Activated CD8-positive, alpha-beta memory T cell treated with anti-CD3 and anti-CD28 coated beads for 36 hours (primary cell): ENCODE measurements around the gene MOB3C. TPM values are rescaled to one million over a fixed set of nuclear protein-coding genes. Genes with fewer than 3 reads are reported as not detected.
"Not testable (repeated sequence)": the region's sequence is repeated elsewhere in the genome, so short reads cannot be mapped to it uniquely, and the experiment has no call there.

ENCODE experiments used
- CTCF ChIA-PET: fragments of 350-600 bp; sonication (Branson Sonifier 250); formaldehyde crosslinking; loops from one replicate; lab custom pipeline; 2021; ENCODE audit warnings: antibody characterized with exemption; lab: Charles Lee
- POLR2A ChIA-PET: fragments of 350-600 bp; sonication (Branson Sonifier 250); formaldehyde crosslinking; loops from one replicate; lab custom pipeline; 2021; ENCODE audit warnings: antibody characterized with exemption; lab: Charles Lee
- total RNA-seq, 2 experiments: library from RNA; stranded (reverse); gene quantifications; one replicate each; pipeline ENCODE4 v1.2.3, GENCODE V29; 2021

Gene MOB3C
- 1 to 10 TPM; 7.6 to 7.7 TPM for total RNA-seq

DNA sequence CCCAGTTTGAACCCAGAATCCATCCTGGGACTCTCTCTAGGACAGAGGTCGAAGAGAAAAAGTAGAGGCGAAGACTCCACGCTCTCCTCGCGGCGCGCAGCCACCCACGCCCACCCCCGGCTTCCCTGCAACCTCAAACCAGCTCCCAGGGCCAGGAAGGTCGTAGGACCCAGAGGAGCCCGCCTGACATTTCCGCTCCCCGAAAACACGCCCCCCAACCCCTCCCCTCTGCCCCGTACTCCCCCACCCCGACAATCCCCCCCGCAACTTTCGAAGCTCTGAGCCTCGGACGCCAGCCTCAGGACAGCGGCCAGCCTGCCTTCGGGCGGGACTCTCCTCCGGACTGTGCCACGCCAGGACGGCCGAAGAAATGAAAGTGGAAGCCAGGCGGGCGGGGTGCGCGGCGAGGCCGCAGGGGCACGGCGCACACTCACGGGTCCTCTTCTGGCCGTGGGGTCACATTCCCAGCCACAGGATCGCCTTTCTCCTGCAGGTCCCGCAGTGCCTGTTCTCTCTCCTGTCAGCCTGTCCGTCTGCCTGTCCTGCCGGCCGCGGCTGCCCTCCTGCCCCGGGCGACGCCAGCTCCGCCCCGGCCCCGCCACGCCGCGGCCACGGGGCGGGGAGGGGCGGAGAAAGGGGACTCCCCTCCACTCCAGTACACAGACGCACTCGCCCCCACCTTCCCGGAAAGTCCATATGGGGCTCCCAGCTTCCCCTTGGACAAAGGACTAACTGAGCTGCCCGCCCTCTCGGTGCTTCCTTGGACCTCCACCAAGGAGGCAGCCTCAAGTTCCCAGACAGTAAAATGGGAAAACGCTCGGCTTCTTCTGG is at the start of gene MOB3C:
TSS of gene MOB3C (minus strand) at position 535 of the 831 bp plus-strand sequence. CDS start 3,490 bp downstream, outside the sequence.
- ChIA-PET CTCF (interaction anchor here (0.8 to 1.5 kb wide), 3 partner anchors 11 to 89 kb away, joined by 3 to 4 read pairs (median 3); partner anchors contain the start of gene ATPAF1), POLR2A (interaction anchor here (0.6 to 3.4 kb wide), 7 partner anchors 8 to 60 kb away, joined by 3 to 18 read pairs (median 5); partner anchors contain the start of gene MKNK1)

DNA sequence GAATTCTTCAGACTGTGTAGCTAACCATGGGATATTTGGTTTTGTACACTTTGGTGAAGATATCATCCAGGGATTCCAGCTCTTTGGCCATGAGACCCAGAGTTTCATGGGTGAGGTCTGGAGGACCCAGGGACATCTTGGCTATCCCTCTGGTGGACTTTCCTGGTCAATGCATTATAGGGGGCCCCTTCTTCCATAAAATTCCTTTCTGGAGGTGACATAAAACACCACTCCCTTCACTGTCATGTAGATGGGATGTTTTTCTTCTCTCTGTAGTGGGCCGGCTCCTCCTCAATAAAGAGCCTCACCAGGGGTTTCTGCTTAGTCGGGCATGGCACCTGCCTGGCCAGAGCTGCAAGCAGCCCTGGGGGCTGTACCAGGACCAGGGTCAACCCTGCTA is 49.4 kb upstream of the MOB3C start:
- POLR2A ChIA-PET, result interaction anchor here (0.6 kb wide), 1 partner anchor 54 kb away, joined by 5 read pairs; no protein-coding TSS in a partner anchor
- CTCF ChIA-PET, result no interaction called here

DNA sequence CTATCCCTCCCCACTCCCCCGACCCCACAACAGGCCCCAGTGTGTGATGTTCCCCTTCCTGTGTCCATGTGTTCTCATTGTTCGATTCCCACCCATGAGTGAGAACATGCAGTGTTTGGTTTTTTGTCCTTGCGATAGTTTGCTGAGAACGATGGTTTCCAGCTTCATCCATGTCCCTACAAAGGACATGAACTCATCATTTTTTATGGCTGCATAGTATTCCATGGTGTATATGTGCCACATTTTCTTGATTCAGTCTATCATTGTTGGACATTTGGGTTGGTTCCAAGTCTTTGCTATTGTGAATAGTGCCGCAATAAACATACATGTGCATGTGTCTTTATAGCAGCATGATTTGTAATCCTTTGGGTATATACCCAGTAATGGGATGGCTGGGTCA is 46.3 kb upstream of the MOB3C start:
- POLR2A ChIA-PET, result not testable (repeated sequence)

DNA sequence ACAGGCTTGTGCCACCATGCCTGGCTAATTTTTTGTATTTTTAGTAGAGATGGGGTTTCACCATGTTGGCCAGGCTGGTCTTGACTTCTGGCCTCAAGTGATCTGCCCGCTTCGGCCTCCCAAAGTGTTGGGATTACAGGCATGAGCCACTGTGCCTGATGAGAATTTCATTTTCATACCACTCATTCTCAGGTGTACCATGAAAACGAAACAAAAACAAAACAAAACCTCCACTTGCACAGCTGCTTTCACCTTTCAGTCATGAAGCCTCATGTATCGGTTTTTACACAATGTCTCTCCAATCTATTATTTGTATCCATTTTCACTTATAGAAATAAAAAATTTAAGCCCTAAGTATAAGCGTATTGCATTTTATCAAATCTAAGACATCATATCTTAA is 43.5 kb upstream of the MOB3C start:
- CTCF ChIA-PET, result not testable (repeated sequence)

More for the DNA sequence above, 46.3 kb upstream of the MOB3C start:
- CTCF ChIA-PET, result not testable (repeated sequence)

DNA sequence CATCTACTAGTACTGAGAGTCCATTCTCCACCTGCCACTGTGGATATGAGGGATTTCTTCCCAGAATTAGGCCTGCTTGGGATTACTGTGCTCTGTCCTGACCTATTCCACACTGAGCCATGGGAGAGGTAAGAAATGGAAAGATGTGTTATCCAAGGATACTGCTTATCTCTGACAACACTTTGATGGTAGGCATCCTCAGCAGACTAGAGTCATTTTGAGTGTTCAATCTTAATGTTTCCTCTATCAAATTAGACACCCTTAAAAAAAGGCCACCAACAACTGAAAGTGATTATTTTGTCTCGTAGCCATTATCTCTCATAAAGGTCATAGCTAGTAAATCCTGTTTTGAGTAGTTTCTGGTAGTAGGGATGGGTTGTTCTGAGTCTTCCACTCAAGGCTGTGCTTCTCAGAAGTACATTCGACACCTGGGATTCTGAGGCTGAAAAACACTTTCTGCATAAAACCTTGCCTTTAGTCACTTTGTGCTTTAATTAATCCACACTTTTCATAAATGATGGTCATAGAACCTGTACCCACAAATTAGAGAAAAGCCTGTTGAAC is 42.8 kb upstream of the MOB3C start:
- POLR2A ChIA-PET, result no interaction called here

More for the DNA sequence above, 43.5 kb upstream of the MOB3C start:
- POLR2A ChIA-PET, result not testable (repeated sequence)

DNA sequence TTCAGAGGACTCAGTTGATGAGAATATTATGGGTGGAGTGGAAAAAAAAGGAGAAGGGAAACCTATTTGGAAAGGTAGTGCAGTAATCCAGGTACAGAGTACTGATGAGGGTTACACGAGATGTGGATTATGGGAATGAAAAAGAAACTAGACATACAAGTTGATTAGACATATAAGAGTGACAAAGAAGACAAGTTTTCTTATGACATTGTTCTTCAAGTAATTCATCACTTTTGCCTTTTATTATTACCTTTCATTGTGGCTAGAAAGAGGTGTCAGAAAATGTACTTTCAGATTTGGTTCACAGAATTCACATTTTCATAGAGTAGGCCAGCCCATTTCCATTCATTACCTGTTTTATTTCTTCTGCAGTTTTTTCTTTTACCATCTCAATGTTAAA is 41.2 kb upstream of the MOB3C start:
- ChIA-PET CTCF (no interaction called here), POLR2A (no interaction called here)

More for the DNA sequence above, 42.8 kb upstream of the MOB3C start:
- CTCF ChIA-PET, result no interaction called here

DNA sequence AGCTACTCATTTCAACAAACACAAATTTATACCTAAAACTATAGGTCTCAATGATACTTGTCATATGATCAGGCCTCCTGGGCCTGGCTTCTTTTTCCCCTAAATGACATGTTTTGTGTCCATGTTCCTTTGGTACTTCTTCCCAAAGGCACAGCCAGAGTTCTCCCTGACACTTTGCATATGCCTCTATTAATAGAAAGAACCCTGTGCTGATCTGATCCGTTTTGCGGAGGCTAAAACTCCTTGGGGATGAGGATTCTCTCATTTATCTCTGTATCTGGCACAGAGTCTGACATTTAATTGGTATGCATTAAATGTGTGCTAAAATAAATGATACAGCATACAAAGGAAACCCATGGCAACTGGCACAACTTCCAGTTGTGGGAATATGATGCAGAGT is 40.0 kb upstream of the MOB3C start:
- CTCF ChIA-PET, result no interaction called here
- POLR2A ChIA-PET, result no interaction called here

DNA sequence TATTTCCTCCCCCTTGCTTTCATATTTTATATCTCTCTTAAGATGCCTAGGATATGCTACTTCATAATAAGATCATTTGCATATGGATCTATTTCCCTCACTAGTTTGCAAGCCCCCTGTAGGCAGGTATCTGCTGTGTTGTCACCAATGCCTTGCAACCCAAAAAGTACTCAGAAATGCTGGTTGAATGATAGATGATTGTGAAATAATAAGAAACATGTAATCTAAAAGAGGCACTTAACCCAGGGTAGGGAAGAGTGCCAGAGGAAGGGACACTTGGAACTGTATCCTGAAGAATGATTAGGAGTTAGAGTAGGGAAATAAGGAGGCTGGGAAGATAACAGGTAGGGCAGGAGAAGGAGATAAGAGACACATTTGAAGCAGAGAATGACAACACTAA is 39.2 kb upstream of the MOB3C start:
- ChIA-PET POLR2A (no interaction called here), CTCF (no interaction called here)

DNA sequence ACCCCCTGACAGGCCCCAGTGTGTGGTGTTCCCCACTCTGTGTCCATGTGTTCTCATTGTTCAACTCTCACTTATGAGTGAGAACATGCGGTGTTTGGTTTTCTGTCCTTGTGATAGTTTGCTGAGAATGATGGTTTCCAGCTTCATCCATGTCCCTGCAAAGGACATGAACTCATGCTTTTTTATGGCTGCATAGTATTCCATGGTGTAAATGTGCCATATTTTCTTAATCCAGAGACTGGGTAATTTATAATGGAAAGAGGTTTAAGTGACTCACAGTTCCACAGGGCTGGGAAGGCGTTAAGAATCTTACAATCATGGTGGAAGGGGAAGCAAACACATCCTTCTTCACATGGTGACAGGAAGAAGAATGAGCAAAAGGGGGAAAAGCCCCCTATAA is 38.1 kb upstream of the MOB3C start:
- CTCF ChIA-PET, POLR2A ChIA-PET: not testable (repeated sequence)

DNA sequence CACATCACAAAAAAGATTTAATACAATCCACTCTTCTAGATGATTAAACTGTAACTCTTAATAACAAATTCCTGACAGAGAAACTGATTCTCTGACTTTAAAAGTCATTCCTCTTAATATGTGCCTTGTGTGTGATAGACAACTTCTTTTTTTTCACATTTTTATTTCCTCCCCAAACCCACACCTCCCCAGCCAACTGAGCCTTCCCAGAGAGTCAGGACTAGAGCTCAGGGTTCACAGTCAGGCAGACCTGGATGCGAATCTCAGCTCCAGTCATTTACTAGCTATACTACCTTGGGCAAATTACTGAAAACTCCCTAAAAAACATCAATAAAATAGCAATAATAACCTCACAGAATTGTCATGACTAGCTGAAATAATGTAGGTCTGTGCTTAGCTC is 37.4 kb upstream of the MOB3C start:
- ChIA-PET CTCF (interaction anchor here (0.5 kb wide), 1 partner anchor 306 kb away, joined by 5 read pairs; no protein-coding TSS in a partner anchor), POLR2A (no interaction called here)

DNA sequence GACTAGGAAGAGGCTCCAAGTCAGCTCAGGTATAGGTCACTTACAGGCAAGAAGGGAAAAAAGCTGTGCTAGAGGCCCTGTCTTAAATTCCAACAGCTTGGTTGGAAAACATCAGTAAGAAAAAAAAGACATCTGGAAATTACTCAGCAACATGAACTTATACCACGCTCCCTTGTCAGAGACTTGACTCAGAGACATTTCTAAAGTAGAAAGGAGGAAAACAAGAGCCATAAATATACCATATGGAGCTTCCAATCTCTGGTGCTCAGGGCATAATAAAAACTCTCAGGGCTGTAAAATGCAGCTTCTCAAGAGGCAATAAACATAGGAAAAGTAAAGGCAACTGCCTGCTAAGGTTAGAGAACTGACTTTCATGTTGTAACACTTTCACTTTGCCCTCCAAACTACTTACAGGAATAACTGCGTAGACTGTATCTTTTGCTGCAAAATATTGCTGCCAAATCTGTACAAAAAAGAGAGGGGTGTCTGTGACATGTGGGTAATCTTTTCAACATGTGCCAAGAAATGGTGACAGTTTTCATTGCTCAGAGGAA is 36.9 kb upstream of the MOB3C start:
- CTCF ChIA-PET, result interaction anchor here (0.5 kb wide), 1 partner anchor 305 kb away, joined by 5 read pairs; no protein-coding TSS in a partner anchor
- POLR2A ChIA-PET, result no interaction called here

DNA sequence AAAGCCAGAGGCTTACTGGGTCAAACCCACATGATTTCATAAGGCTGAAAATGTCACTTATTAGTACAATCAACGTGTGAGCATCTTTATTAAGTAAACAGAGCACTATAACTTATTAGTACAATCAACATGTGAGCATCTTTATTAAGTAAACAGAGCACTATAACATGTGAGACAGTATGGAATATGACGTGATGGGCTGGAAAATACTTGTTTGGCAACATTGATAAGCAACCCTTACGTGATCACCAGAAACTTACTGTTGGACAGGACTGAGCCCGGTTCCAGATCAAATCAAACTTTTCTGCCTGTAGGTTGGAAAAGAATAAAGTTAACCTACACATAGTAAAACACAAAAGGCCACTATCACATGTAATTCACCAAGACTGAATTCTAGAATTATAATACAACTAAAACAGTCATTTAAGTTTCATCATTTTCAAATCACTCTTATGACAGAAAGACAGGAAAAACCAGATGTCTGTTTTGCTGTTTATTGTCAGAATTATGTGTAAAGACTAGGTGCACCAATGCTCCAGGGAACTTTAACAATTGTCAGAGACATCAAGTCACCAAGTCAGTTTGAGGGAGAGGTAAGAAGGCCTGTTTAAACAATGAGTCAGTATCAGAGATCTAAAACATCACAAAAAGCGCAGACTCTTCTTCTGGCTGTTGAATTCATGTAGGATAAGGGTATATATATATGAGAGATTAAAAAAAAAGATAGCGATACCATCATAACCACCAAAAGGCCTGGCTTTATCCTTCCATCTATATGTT is 35.9 kb upstream of the MOB3C start:
- CTCF ChIA-PET, result no interaction called here

DNA sequence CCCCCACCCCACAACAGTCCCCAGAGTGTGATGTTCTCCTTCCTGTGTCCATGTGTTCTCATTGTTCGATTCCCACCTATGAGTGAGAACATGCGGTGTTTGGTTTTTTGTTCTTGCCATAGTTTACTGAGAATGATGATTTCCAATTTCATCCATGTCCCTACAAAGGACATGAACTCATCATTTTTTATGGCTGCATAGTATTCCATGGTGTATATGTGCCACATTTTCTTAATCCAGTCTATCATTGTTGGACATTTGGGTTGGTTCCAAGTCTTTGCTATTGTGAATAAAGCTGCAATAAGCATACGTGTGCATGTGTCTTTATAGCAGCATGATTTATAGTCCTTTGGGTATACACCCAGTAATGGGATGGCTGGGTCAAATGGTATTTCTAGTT is 34.5 kb upstream of the MOB3C start:
- POLR2A ChIA-PET, CTCF ChIA-PET: not testable (repeated sequence)

More for the DNA sequence above, 35.9 kb upstream of the MOB3C start:
- POLR2A ChIA-PET, result no interaction called here

DNA sequence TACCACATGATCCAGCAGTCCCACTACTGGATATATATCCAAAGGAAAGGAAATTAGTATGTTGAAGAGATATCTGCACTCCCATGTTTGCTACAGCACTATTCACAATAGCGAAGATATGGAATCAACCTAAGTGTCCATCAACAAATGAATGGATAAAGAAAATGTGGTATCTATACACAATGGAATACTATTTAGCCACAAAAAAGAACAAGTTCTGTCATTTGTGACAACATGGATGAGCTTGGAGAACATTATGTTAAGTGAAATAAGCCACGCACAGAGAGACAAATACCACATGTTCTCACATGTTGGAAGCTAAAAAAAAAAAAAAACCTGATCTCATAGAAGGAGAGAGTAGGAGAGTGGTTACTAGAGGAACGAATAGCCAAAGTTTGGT is 33.9 kb upstream of the MOB3C start:
- ChIA-PET CTCF (interaction anchor here (0.6 kb wide), 1 partner anchor 37 kb away, joined by 3 read pairs; no protein-coding TSS in a partner anchor), POLR2A (no interaction called here)

DNA sequence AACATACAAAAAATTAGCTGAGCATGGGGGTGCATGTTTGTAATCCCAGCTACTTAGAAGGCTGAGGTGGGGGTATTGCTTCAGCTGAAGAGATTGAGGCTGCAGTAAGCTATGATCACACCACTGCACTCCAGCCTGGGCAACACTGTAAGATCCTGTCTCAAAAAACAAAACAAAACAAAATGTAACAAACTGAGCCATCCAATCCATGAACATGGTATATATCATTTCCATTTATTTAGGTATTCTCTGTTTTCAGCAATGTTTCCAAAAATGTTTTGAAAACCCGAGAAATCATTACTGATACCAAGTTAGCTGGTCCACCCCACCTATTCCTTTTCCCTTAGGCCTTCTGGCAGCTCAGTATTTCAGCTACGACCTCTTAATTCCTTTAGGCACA is 33.2 kb upstream of the MOB3C start:
- ChIA-PET POLR2A (no interaction called here), CTCF (no interaction called here)

DNA sequence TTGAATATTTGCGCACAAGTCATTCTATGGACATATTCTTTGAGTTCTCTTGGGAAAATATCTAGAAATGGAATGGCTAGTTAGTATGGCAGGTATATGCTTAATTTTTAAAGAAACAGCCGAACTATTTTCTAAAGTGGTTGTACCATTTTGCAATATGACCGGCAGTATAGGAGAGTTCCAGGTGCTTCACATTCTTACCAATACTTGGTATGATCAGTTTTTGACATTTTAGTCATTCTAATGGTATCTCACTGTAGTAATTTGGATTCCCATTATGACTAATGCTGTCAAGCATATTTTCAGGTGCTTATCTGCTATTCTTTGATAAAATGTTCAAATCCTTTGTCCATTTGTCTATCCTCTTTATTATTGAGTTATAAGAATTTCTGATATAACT is 31.0 kb upstream of the MOB3C start:
- ChIA-PET POLR2A (no interaction called here), CTCF (no interaction called here)

DNA sequence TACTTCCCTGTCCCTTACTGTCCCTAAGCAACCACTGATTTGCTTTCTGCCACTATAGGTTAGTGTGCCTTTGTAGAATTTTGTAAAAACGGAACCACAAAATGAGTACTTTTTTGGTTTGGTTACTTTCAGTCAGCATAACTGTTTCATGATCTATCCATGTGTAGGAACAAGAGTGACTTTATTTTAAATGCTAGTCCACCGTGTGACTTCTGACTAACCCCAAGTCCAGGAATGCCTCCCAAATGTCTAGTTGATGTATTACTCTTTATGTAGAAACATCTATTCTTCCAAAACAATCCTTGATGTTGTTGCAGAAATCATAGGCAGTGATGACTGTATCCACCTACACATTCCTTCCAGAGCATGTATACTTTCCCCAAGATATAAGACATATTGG is 30.2 kb upstream of the MOB3C start:
- POLR2A ChIA-PET, result no interaction called here
- CTCF ChIA-PET, result no interaction called here

DNA sequence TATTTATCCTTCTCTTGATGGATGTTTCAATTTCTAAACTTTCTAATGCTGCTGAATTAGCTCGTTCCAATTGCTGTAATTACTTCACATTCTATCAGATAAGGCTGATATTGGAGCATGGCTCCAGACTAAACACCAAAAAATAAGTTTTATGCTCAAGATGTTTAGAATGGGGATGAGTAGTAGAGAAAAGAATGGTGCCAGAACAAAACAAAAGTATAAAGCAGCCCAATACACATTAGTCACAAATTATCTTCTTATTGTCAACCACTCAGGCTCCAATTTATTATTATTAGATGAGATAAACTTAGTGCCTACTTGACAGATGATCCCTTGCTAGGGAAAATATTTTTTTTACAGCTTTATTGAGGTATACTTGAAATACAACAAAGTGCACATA is 29.7 kb upstream of the MOB3C start:
- ChIA-PET CTCF (no interaction called here), POLR2A (no interaction called here)

DNA sequence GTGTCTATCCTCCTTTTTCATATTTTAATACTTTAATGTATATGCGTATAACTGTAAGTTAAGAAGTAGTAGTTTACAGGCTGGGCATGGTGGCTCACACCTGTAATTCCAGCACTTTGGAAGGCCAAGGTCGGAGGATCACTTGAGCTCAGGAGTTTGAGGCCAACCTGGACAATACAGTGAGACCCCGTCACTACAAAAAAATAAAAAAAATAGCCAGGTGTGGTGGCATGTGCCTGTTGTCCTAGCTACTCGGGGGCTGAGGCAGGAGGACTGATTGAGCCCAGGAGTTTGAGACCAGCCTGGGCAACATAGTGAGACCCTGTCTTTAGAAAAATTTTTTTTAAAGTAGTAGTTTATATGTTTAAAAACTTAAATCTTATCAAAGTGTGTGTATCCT is 29.2 kb upstream of the MOB3C start:
- ChIA-PET CTCF (no interaction called here), POLR2A (no interaction called here)
